ENCODE results near the gene ARNT2.

The ARNT2 gene

DNA sequence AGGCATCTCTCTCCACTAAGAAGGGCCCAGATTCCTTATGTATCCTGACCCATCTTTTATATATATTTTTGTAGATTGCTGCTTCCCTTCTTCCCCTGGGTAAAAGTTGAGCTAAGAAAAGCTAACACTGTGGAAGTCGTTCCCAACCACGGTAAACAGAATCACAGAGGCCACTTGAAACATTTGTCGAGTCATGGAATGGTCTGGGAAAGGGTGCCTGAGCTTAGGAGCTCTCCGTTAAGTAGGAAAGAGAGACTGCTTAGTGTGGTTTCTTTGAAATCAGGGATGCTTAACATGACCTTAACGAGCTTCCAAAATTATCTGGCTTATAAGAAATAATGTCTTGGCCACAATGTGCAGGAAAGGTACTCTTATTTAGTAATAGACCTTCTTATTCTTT is 45.6 kb downstream of the ARNT2 start:
- TF ChIP-seq, protein P1, sequence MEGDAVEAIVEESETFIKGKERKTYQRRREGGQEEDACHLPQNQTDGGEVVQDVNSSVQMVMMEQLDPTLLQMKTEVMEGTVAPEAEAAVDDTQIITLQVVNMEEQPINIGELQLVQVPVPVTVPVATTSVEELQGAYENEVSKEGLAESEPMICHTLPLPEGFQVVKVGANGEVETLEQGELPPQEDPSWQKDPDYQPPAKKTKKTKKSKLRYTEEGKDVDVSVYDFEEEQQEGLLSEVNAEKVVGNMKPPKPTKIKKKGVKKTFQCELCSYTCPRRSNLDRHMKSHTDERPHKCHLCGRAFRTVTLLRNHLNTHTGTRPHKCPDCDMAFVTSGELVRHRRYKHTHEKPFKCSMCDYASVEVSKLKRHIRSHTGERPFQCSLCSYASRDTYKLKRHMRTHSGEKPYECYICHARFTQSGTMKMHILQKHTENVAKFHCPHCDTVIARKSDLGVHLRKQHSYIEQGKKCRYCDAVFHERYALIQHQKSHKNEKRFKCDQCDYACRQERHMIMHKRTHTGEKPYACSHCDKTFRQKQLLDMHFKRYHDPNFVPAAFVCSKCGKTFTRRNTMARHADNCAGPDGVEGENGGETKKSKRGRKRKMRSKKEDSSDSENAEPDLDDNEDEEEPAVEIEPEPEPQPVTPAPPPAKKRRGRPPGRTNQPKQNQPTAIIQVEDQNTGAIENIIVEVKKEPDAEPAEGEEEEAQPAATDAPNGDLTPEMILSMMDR (IDR thresholded peaks at IDR 0.05; ENCODE audit: low read depth, low read length, missing control alignments) = no peak
- H3K27ac ChIP-seq = no peak overlapping the region
- H3K4me3 ChIP-seq (ENCODE audit: low read depth, low read length) = no peak overlapping the region
- H3K27me3 ChIP-seq (replicated peaks) = no peaks in the 10 kb centered on the region
- DNase-seq = no peak
- no peaks in the 10 kb centered on the region for H3K36me3 ChIP-seq (replicated peaks)
- in situ Hi-C loops (cut with HindIII; ENCODE audit: low pct_ligation_motif_present, low sequenced_read_pairs) = no loop called here

- in situ Hi-C loops (cut with HindIII; ENCODE audit: low pct_ligation_motif_present, low sequenced_read_pairs) = no loop called here
- Histone ChIP-seq H3K27me3 (replicated peaks) (no peaks in the 10 kb centered on the region), H3K27ac (no peak overlapping the region), H3K4me3 (ENCODE audit: low read depth, low read length) (no peak overlapping the region), H3K36me3 (replicated peaks) (no peaks in the 10 kb centered on the region)
- DNase-seq = no peak
- TF ChIP-seq, protein P1 (IDR thresholded peaks at IDR 0.05; ENCODE audit: low read depth, low read length, missing control alignments) = no peak
These were observed 46.7 kb downstream of the ARNT2 start for GRCh38 chr15:80450811-80451321.

- TF ChIP-seq, protein P1 (IDR thresholded peaks at IDR 0.05; ENCODE audit: low read depth, low read length, missing control alignments) = no peak
- Histone ChIP-seq H3K36me3 (replicated peaks) (no peaks in the 10 kb centered on the region), H3K4me3 (ENCODE audit: low read depth, low read length) (no peak overlapping the region), H3K27ac (no peak overlapping the region), H3K27me3 (replicated peaks) (no peaks in the 10 kb centered on the region)
- no peak for DNase-seq
- in situ Hi-C loops (cut with HindIII; ENCODE audit: low pct_ligation_motif_present, low sequenced_read_pairs) = no loop called here
These were observed 48.0 kb downstream of the ARNT2 start for GRCh38 chr15:80452166-80452565.

DNA sequence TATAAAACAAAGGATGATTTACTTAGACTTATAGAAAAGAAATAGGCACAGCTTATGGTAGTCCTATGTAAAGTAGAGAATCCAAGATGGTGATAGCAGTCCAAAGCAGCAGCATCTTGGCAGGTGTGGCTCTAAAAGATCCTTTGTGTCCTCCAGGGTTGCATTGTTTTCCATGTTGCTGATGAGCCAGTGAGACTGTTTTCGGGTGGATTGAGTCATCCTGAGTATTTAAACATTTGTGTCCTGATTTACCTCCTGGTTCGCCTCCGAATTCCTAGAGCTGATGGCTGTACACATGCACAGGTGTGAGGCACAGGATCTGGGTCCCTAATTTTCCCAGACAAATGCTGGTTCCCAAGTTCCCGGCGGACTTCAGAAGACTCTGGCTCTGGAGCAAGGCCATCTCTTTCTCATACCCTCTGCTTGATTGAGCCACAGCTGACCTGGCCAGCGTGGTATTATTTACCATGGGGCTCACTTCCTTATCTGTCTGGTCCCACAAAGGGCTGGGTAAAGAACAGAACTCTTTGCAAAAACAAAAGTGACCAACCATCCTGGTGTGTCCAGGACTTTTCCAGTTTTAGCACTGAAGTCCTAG is 51.0 kb downstream of the ARNT2 start:
- TF ChIP-seq, protein P1 (IDR thresholded peaks at IDR 0.05; ENCODE audit: low read depth, low read length, missing control alignments) = no peak
- DNase-seq = no peak
- H3K27ac ChIP-seq = peak overlapping the region; percentile 47
- H3K36me3 ChIP-seq (replicated peaks) = no peaks in the 10 kb centered on the region
- H3K27me3 ChIP-seq (replicated peaks) = no peaks in the 10 kb centered on the region
- H3K4me3 ChIP-seq (ENCODE audit: low read depth, low read length) = no peak overlapping the region
- in situ Hi-C loops (cut with HindIII; ENCODE audit: low pct_ligation_motif_present, low sequenced_read_pairs) = no loop called here

DNA sequence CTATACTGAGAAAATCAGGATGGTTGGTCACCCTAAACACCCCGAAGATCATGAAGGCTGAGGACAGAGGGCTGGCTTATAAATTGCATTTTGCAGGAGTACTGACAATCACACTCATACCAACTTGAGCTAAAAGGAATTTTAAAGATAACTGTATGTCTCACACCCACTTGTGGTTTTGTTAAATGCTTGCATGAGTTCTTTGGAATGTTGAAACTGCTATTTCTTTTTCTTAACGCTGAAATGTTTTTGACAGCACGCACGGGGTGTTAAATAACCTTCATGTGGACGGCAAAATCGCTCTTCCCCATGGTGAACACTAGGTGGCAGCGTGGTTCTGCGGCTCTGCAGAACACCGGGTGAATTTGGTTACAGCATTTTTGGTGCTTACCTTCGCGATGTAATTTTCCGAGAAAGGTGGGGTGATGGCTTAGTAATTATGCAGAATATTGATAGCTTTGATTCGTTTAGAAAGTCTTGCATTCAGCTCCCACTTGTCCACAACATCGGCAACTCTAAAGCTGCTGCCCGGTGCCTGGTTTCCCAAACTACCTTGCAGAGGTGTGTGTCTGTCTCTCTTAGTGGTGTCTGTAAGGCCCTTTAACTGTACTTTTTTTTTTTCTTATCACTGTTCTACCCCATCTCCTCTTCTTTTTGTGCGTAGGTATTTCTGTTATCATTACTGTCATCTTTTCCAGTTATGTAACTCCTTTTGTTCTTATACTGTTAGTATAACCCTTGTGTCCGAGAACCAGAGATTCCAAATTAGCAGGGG is 51.7 kb downstream of the ARNT2 start:
- in situ Hi-C loops (cut with HindIII; ENCODE audit: low pct_ligation_motif_present, low sequenced_read_pairs) = no loop called here
- Histone ChIP-seq H3K4me3 (ENCODE audit: low read depth, low read length) (no peak overlapping the region), H3K36me3 (replicated peaks) (no peaks in the 10 kb centered on the region), H3K27ac (peak overlapping the region; percentile 47), H3K27me3 (replicated peaks) (no peaks in the 10 kb centered on the region)
- TF ChIP-seq, protein P1 (IDR thresholded peaks at IDR 0.05; ENCODE audit: low read depth, low read length, missing control alignments) = peak; percentile 93
- peak; percentile 86 for DNase-seq
